ENCODE measurements around the gene MS4A6E. TPM values are rescaled to one million over a fixed set of nuclear protein-coding genes. Genes with fewer than 3 reads are reported as not detected.
"Not testable (repeated sequence)": the region's sequence is repeated elsewhere in the genome, so short reads cannot be mapped to it uniquely, and the experiment has no call there.

MS4A6E gene
- not detected in 2 replicates for total RNA-seq (ENCODE audit: low replicate concordance)
- long read RNA-seq = 0 reads

DNA sequence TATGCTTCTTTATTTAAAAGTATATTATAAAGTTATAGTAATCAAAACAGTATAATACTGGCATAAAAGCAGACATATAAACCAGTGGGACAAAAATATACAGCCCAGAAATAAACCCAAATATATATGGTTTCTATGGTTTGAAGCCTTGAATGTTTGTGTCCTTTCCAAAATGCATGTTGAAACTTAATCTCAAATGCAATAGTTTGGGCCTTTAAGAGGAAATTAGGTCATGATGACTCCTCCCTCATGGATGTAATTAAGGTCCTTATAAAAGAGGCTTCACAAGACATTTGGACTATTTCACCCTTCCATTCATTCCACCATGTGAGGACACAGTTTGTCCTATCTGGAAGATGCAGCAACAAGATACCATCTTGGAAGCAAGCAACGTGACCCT, at the start of gene MS4A6E:
Gene MS4A6E, plus strand, starts transcription at position 301 of the 400 bp plus-strand sequence. CDS start 7,641 bp downstream, outside the sequence.
- no peaks in the 10 kb centered on the region for H3K27me3 Mint-ChIP-seq

GRCh38 chr11:60280412-60280811, 46.6 kb upstream of the MS4A6E start, which contains the start of gene MS4A4A:
Gene MS4A4A, plus strand, starts transcription at chr11:60280666. Its CDS starts 10 bp downstream, at chr11:60280676.
- DNase-seq (ENCODE audit: extremely low spot score, unreplicated experiment) = no peak
- Mint-ChIP-seq H3K9me3 (no peaks in the 10 kb centered on the region), H3K27ac (no peak within 1 kb of the TSS), H3K36me3 (no peaks in the 10 kb centered on the region), H3K27me3 (no peaks in the 10 kb centered on the region), H3K4me1 (ENCODE audit: unreplicated experiment) (no peaks in the 10 kb centered on the region), H3K4me3 (no peak within 1 kb of the TSS)
- TF ChIP-seq CTCF (conservative IDR thresholded peaks at IDR 0.05) = no peak

More for the DNA sequence above, at the start of gene MS4A6E:
- no peak for TF ChIP-seq CTCF (conservative IDR thresholded peaks at IDR 0.05)
- H3K36me3 Mint-ChIP-seq = no peaks in the 10 kb centered on the region
- no peak within 1 kb of the TSS for H3K4me3 Mint-ChIP-seq
- H3K4me1 Mint-ChIP-seq (ENCODE audit: unreplicated experiment) = no peaks in the 10 kb centered on the region
- no peak within 1 kb of the TSS for H3K27ac Mint-ChIP-seq
- H3K9me3 Mint-ChIP-seq = no peaks in the 10 kb centered on the region
- DNase-seq (ENCODE audit: extremely low spot score, unreplicated experiment) = no peak

DNA sequence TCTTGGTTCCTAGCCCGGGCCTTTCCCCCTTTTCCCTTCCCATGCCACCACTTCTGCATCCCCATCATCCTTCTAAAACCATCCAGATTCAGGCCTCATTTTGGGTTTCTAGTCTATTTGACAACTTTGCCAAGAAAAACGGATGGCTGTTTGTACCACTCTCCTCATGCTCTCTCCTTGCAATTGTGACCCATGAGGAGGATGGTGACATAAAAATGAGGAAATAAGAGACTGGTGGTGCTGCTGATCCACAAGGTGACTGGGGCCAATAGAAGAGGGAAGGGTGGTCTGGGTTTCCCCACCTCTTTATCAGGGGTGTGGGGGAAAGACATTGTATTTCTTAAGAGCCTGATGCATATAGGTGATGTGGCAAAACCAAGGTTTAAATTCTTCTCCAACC, 45.6 kb upstream of the MS4A6E start:
- Mint-ChIP-seq H3K4me1 (ENCODE audit: unreplicated experiment) (no peaks in the 10 kb centered on the region), H3K36me3 (no peaks in the 10 kb centered on the region), H3K4me3 (no peak overlapping the region), H3K27me3 (no peaks in the 10 kb centered on the region), H3K9me3 (no peaks in the 10 kb centered on the region), H3K27ac (no peak overlapping the region)
- TF ChIP-seq CTCF (conservative IDR thresholded peaks at IDR 0.05) = no peak
- DNase-seq (ENCODE audit: extremely low spot score, unreplicated experiment) = no peak

GRCh38 chr11:60282286-60282685, 44.8 kb upstream of the MS4A6E start:
- H3K9me3 Mint-ChIP-seq = no peaks in the 10 kb centered on the region
- no peaks in the 10 kb centered on the region for H3K4me1 Mint-ChIP-seq (ENCODE audit: unreplicated experiment)
- no peak for DNase-seq (ENCODE audit: extremely low spot score, unreplicated experiment)
- no peak for TF ChIP-seq CTCF (conservative IDR thresholded peaks at IDR 0.05)
- no peak overlapping the region for H3K27ac Mint-ChIP-seq
- H3K36me3 Mint-ChIP-seq = no peaks in the 10 kb centered on the region
- H3K27me3 Mint-ChIP-seq = no peaks in the 10 kb centered on the region
- no peak overlapping the region for H3K4me3 Mint-ChIP-seq

- H3K27me3 Mint-ChIP-seq; H3K27ac Mint-ChIP-seq; H3K9me3 Mint-ChIP-seq; H3K4me3 Mint-ChIP-seq; DNase-seq (ENCODE audit: extremely low spot score, unreplicated experiment); H3K36me3 Mint-ChIP-seq; H3K4me1 Mint-ChIP-seq (ENCODE audit: unreplicated experiment): not testable (repeated sequence)
Observed at GRCh38 chr11:60285411-60286126, 41.5 kb upstream of the MS4A6E start.

DNA sequence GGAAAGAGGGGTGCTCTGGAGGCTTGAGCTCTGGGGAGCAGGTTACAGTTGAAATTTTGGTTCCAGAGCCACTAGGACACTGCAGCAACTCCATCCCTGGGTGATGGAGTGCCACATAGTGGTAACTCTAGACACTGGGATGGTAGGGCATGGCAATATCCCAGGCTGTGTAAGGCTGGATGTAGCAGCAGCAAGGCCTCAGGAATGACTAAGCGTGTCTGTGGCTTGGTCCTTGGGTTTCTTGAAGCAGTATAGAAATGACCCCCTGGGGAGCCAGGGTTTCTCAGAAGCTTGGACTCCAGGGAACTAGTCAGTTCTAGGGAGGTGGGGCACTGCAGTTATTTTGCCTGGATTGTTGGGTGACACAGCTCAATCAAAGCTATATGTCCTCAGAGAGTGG, 38.5 kb upstream of the MS4A6E start:
- Mint-ChIP-seq H3K9me3 (no peaks in the 10 kb centered on the region), H3K27ac (no peak overlapping the region), H3K4me3 (no peak overlapping the region), H3K4me1 (ENCODE audit: unreplicated experiment) (no peaks in the 10 kb centered on the region), H3K36me3 (no peaks in the 10 kb centered on the region), H3K27me3 (no peaks in the 10 kb centered on the region)
- TF ChIP-seq CTCF (conservative IDR thresholded peaks at IDR 0.05) = no peak
- no peak for DNase-seq (ENCODE audit: extremely low spot score, unreplicated experiment)
